ENCODE results near the gene ARHGAP29.

DNA sequence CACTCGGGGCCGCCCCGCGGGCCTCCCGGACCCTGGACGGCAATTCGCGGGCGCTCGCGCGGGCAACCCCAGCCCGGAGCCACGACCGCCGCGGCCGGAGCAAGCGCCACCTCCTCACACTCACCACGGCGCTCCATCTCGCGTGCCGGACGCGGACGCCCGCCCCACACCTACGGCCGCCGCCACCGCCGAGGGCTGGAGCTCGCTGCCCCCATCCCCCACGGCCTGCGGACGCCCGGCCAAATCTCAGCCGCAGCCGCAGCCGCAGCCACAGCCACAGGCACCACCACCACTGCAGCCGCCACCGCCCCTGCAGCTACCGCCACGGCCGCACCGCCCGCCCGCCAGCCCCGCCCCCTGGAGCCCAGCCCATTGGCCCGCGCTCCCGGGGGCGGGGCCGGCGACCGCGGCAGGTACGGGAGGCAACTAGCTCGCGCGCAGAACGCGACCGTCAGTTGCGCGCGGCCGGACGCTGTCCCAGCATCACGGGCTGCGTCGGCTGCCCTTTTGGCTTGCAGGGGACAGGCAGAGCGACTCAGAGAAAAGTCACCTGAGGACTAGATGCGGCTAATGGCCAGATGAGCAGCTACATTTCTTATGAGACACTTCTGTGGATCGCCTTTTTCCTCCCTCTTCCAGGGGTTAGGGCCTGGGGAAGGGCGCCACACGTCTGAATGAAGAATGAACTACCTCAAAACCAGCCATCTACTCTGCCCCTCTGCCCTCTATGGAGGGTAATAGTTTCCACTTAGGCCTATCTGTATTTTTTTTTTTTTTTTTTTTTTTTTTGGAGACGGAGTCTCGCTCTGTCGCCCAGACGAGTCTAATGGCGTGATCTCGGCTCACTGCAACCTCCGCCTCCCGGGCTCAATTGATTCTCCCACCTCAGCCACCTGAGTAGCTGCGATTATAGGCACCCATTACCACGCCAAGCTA is at the start of gene ARHGAP29:
- peak; percentile 31 to 72 for TF ChIP-seq POLR2A (IDR thresholded peaks at IDR 0.05)
- TF ChIP-seq, protein P1, sequence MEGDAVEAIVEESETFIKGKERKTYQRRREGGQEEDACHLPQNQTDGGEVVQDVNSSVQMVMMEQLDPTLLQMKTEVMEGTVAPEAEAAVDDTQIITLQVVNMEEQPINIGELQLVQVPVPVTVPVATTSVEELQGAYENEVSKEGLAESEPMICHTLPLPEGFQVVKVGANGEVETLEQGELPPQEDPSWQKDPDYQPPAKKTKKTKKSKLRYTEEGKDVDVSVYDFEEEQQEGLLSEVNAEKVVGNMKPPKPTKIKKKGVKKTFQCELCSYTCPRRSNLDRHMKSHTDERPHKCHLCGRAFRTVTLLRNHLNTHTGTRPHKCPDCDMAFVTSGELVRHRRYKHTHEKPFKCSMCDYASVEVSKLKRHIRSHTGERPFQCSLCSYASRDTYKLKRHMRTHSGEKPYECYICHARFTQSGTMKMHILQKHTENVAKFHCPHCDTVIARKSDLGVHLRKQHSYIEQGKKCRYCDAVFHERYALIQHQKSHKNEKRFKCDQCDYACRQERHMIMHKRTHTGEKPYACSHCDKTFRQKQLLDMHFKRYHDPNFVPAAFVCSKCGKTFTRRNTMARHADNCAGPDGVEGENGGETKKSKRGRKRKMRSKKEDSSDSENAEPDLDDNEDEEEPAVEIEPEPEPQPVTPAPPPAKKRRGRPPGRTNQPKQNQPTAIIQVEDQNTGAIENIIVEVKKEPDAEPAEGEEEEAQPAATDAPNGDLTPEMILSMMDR (IDR thresholded peaks at IDR 0.05) = no peak

Measured in adrenal gland (tissue), 5 donors.